ENCODE results near the gene PRKRIP1. TPM values are rescaled to one million over a fixed set of nuclear protein-coding genes. Genes with fewer than 3 reads are reported as not detected.

PRKRIP1 gene
- total and polyA plus RNA-seq, 2 experiments from 2014 or later = 25.5 to 29.1 TPM

DNA sequence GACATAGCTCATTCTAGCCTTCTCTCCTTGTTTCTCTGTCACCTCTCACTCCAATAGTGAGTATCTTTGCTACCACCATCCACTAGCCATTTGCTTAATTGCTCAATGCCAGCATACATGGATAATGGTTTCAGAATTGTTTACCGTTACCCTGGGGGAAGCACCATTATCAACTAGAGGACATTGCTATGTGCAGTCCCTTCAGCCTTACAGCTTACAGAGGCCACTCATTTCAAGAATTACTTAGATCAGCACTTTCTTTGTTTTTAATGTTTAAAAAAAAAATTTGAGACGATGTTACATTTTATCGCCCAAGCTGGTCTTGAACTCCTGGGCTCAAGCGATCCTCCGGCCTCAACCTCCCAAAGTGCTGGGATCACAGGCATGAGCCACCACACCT, 22.4 kb downstream of the PRKRIP1 start:
- Histone ChIP-seq H3K36me3 (ENCODE audit: insufficient read depth) (peaks cover 16% of the 10 kb centered on the region; the same call in 1 of the 2 replicates), H3K9me2 (ENCODE audit: insufficient read depth) (no peaks in the 10 kb centered on the region), H3K4me1 (ENCODE audit: insufficient read depth) (no peaks in the 10 kb centered on the region), H3K79me2 (replicated peaks; ENCODE audit: insufficient read depth) (peaks cover 3% of the 10 kb centered on the region; the same call in 1 of the 2 replicates), H2AFZ (no peak overlapping the region), H3K27me3 (ENCODE audit: insufficient read depth) (no peaks in the 10 kb centered on the region), H4K20me1 (replicated peaks; ENCODE audit: insufficient read depth) (peaks cover 6% of the 10 kb centered on the region), H3F3A (replicated peaks; ENCODE audit: low read depth) (peaks cover 3% of the 10 kb centered on the region; the same call in 1 of the 2 replicates), H3K4me2 (no peak overlapping the region), H3K27ac (ENCODE audit: low read depth) (no peak overlapping the region), H3K4me3 (no peak overlapping the region)
- Mint-ChIP-seq H3K4me3 (no peak overlapping the region), H3K27me3 (ENCODE audit: insufficient read depth, low read depth, poor library complexity) (peaks cover 9% of the 10 kb centered on the region), H3K9me3 (no peaks in the 10 kb centered on the region), H3K27ac (no peak overlapping the region), H3K4me1 (peaks cover 7% of the 10 kb centered on the region; the same call in 2 of the 3 replicates), H3K36me3 (ENCODE audit: low read depth) (peaks cover 48% of the 10 kb centered on the region)
- no peak for ATAC-seq
- TF ChIP-seq, protein P1, sequence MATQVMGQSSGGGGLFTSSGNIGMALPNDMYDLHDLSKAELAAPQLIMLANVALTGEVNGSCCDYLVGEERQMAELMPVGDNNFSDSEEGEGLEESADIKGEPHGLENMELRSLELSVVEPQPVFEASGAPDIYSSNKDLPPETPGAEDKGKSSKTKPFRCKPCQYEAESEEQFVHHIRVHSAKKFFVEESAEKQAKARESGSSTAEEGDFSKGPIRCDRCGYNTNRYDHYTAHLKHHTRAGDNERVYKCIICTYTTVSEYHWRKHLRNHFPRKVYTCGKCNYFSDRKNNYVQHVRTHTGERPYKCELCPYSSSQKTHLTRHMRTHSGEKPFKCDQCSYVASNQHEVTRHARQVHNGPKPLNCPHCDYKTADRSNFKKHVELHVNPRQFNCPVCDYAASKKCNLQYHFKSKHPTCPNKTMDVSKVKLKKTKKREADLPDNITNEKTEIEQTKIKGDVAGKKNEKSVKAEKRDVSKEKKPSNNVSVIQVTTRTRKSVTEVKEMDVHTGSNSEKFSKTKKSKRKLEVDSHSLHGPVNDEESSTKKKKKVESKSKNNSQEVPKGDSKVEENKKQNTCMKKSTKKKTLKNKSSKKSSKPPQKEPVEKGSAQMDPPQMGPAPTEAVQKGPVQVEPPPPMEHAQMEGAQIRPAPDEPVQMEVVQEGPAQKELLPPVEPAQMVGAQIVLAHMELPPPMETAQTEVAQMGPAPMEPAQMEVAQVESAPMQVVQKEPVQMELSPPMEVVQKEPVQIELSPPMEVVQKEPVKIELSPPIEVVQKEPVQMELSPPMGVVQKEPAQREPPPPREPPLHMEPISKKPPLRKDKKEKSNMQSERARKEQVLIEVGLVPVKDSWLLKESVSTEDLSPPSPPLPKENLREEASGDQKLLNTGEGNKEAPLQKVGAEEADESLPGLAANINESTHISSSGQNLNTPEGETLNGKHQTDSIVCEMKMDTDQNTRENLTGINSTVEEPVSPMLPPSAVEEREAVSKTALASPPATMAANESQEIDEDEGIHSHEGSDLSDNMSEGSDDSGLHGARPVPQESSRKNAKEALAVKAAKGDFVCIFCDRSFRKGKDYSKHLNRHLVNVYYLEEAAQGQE (IDR thresholded peaks at IDR 0.05; ENCODE audit: unreplicated experiment) = no peak
- TF ChIP-seq EZH2 (IDR thresholded peaks at IDR 0.05; ENCODE audit: low read depth, unreplicated experiment) (no peak), CTCF (conservative IDR thresholded peaks at IDR 0.05; ENCODE audit: low read depth in 2 of 2) (no peak), EZH2phosphoT487 (IDR thresholded peaks at IDR 0.05; ENCODE audit: unreplicated experiment) (no peak), NANOG (IDR thresholded peaks at IDR 0.05; ENCODE audit: borderline replicate concordance) (no peak), ZNF114 (CRISPR knock-in tag; IDR thresholded peaks at IDR 0.05) (no peak), POLR2AphosphoS5 (IDR thresholded peaks at IDR 0.05; ENCODE audit: low read depth) (no peak), JUNB (IDR thresholded peaks at IDR 0.05; ENCODE audit: unreplicated experiment) (no peak), ZNF331 (CRISPR knock-in tag; IDR thresholded peaks at IDR 0.05; ENCODE audit: low read depth) (no peak), STAT1 (IDR thresholded peaks at IDR 0.05; ENCODE audit: unreplicated experiment) (no peak), CREB1 (CRISPR knock-in tag; IDR thresholded peaks at IDR 0.05; ENCODE audit: low read depth) (no peak), ETS1 (IDR thresholded peaks at IDR 0.05) (no peak)
- TF ChIP-seq, protein P2, sequence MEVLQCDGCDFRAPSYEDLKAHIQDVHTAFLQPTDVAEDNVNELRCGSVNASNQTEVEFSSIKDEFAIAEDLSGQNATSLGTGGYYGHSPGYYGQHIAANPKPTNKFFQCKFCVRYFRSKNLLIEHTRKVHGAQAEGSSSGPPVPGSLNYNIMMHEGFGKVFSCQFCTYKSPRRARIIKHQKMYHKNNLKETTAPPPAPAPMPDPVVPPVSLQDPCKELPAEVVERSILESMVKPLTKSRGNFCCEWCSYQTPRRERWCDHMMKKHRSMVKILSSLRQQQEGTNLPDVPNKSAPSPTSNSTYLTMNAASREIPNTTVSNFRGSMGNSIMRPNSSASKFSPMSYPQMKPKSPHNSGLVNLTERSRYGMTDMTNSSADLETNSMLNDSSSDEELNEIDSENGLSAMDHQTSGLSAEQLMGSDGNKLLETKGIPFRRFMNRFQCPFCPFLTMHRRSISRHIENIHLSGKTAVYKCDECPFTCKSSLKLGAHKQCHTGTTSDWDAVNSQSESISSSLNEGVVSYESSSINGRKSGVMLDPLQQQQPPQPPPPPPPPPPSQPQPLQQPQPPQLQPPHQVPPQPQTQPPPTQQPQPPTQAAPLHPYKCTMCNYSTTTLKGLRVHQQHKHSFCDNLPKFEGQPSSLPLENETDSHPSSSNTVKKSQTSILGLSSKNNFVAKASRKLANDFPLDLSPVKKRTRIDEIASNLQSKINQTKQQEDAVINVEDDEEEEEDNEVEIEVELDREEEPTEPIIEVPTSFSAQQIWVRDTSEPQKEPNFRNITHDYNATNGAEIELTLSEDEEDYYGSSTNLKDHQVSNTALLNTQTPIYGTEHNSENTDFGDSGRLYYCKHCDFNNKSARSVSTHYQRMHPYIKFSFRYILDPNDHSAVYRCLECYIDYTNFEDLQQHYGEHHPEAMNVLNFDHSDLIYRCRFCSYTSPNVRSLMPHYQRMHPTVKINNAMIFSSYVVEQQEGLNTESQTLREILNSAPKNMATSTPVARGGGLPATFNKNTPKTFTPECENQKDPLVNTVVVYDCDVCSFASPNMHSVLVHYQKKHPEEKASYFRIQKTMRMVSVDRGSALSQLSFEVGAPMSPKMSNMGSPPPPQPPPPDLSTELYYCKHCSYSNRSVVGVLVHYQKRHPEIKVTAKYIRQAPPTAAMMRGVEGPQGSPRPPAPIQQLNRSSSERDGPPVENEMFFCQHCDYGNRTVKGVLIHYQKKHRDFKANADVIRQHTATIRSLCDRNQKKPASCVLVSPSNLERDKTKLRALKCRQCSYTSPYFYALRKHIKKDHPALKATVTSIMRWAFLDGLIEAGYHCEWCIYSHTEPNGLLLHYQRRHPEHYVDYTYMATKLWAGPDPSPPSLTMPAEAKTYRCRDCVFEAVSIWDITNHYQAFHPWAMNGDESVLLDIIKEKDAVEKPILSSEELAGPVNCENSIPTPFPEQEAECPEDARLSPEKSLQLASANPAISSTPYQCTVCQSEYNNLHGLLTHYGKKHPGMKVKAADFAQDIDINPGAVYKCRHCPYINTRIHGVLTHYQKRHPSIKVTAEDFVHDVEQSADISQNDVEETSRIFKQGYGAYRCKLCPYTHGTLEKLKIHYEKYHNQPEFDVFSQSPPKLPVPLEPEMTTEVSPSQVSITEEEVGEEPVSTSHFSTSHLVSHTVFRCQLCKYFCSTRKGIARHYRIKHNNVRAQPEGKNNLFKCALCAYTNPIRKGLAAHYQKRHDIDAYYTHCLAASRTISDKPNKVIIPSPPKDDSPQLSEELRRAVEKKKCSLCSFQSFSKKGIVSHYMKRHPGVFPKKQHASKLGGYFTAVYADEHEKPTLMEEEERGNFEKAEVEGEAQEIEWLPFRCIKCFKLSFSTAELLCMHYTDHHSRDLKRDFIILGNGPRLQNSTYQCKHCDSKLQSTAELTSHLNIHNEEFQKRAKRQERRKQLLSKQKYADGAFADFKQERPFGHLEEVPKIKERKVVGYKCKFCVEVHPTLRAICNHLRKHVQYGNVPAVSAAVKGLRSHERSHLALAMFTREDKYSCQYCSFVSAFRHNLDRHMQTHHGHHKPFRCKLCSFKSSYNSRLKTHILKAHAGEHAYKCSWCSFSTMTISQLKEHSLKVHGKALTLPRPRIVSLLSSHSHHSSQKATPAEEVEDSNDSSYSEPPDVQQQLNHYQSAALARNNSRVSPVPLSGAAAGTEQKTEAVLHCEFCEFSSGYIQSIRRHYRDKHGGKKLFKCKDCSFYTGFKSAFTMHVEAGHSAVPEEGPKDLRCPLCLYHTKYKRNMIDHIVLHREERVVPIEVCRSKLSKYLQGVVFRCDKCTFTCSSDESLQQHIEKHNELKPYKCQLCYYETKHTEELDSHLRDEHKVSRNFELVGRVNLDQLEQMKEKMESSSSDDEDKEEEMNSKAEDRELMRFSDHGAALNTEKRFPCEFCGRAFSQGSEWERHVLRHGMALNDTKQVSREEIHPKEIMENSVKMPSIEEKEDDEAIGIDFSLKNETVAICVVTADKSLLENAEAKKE (CRISPR knock-in tag; IDR thresholded peaks at IDR 0.05) = no peak
- DNase-seq (ENCODE audit: low spot score) = no peak

Data from GM23338 (cell line).